ENCODE data around the gene ZC3H4.
"Not testable (repeated sequence)": the region's sequence is repeated elsewhere in the genome, so short reads cannot be mapped to it uniquely, and the experiment has no call there.

The ZC3H4 gene

DNA sequence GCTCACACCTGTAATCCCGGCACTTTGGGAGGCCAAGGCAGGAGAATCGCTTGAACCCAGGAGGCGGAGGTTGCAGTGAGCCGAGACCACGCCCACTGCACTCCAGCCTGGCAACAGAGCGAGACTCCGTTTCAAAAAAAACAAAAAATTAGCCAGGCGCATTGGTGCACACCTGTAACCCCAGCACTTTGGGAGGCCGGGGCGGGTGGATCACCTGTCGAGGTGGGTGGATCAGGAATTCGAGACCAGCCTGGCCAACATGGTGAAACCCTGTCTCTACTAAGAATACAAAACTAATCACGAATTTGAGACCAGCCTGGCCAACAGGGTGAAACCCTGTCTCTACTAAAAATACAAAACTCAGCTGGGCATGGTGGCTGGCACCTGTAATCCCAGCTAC lies 35.2 kb downstream of the ZC3H4 start:
- not testable (repeated sequence) for DNase-seq

DNA sequence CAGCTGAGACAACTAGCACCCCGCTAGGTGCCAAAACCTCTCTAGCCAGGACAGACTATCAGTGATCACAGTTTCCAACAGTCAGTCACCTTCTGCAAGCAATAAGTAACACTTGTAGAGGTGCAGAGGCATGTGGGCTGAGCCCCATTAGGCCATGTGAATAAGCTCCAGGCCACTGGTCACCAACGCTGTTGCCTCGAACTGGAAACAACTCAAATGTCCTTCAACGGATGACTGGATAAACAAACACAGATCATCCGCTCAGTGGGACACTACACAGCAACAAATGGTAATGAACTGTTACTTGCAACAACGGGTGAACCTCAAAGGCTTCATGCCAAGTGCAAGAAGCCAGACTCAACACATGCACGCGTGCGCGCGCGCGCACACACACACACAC lies 37.6 kb downstream of the ZC3H4 start:
- DNase-seq, result no peak

DNA sequence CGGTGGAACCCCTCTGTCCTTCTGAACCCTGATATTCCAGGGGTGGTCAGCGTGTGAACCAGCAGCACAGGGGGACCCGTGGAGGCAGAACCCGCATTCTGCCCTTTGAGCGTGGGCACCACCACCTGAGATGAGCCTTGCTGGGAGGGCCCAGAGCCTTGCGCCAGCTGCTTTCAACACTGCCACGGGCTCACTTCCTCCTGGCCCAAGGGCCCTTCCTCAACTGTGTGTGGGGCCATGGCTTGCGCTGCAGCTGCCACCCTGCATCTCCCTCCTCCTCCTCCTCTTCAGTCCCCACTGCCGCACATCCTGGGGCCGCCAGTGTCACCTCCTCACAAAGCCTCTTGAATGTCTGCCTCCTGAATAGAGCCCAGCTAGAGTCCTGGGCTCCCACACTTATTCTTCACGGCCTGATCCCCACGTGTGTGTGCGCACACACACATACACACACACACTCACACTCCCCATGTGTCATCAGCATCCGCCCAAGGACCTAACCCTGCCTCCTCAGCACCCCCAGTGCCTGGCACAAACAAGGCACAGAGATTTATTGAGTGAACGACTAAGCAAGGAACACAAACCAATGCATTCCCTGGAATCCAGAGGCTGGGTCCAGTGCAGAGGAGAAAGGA lies 38.3 kb downstream of the ZC3H4 start:
- no peak for DNase-seq

GRCh38 chr19:47074621-47075020 lies 39.0 kb downstream of the ZC3H4 start:
- no peak for DNase-seq

GRCh38 chr19:47073574-47073973 lies 40.0 kb downstream of the ZC3H4 start:
- DNase-seq, result no peak

GRCh38 chr19:47072323-47072722 lies 41.3 kb downstream of the ZC3H4 start:
- no peak for DNase-seq

DNA sequence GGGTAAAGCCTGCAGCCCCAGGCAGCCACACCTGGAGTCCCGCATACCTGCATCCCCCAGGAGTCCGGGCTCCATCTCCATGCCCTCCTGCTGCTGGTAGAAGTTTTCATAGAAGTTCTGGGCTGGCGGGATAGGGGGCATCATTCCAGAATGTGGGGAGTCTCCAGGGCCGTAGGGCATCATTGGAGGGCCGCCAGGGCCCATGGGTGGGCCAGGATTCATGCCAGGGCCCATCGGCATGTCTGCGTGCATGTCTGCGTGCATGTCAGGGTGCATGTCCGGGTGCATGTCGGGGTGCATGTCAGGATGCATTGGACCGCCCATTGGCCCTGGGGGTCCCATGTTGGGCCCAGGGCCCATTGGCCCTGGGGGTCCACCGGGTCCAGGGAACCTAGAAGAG lies 41.8 kb downstream of the ZC3H4 start:
- DNase-seq, result no peak

DNA sequence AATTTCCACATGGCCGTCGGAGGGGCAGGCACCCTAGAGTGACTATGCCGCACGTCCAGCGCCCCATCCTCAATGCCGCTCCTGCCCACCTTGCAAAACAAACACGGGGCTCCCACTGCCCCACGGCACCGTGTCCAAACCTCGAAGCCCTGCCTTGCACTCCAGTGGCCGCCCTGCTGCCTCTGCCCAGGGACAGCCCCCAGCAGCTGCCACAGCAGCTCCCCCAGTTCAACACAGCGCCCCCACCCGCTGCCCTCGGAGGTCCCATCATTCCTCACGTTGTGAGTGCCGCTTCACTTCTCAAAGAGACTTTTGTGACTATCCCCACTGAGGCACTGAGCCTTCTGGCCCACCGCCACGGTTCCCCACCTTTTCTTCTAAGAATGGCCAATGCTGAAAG lies 42.8 kb downstream of the ZC3H4 start:
- DNase-seq, result no peak

GRCh38 chr19:47069795-47070194 lies 43.8 kb downstream of the ZC3H4 start:
- no peak for DNase-seq

DNA sequence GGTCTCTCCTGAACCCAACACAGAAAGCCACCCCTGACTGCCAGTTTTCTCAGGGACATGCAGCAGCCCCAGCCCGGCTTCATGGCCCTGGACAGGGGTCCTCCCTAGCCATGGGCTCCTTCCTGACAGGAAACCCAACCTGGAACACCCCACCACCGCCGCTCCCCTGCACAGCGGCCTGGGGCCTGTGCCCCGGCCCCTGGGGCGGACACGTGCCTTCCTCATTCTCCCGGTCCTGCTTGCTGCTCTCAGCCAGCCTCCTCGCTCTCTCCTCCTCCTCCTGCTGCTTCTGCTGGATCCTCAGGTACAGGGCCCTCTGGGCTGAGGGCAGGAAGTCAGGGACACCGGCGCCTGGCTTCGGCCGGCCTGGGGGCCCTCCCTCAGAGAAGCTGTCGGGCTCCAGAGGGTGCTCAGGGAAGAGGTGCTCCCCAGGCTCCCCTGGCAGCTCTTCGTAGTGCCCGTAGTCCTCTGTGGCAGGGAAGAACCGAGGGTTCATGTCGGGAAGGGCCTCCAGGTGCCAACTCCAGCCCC lies 44.6 kb downstream of the ZC3H4 start:
- DNase-seq, result no peak

DNA sequence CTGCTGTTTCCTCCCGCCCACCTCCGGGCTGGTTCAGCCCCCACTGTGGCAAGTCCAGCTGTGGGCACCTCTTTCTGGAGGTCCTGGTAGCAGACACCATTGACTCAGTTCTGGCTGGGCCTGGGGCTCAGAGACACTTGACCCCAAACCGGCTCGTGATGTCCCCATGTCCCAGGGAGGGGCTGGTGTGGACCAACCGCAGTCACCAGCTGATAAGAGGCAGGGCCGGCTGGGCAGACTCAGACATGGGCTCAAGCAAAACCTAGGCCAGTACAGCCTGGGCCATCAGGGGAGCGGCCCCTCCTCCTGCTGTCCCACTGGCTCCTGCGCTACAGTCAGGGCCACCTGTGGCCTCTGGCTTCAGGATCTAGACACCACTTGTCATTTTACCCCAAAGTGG lies 45.3 kb downstream of the ZC3H4 start:
- no peak for DNase-seq

DNA sequence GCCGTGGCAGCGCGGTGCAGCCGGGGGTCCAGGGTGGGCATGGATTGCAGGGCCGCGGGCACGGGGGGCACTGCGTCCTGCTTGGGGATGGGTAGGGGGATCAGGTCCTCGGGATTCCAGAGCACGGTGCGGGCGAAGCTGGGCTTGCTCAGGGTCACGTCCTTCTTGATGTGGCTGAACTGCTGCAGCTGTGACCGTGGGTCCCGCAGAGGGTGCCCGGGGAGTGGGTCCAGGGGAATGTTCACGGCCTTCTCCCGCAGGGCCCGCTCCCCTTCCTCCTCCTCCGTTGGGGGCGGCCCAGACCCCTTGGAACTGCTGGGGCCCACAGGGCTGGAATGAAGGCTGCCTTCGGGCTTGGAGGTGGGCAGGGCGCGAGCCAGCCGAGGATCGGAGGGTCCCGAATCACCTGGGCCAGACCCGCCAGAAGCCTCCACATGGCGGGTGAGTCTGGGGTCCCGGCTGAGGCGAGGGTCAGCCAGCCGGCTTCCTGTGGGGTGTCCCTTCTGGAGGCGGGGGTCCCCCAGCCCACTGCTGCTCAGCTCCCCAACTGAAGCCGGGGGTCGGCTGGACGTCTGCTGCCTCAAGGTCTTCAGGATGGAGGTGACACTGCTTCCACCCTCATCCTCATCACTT lies 46.2 kb downstream of the ZC3H4 start:
- no peak for DNase-seq

- no peak for DNase-seq
Observed at GRCh38 chr19:47066376-47067214, 47.0 kb downstream of the ZC3H4 start.

- no peak for DNase-seq
Observed at GRCh38 chr19:47065242-47065641, 48.3 kb downstream of the ZC3H4 start.

GRCh38 chr19:47063874-47064273 lies 49.7 kb downstream of the ZC3H4 start:
- DNase-seq, result no peak

- DNase-seq, result no peak
Observed at GRCh38 chr19:47058621-47059022, 55.0 kb downstream of the ZC3H4 start.

- no peak for DNase-seq
Observed at GRCh38 chr19:47057328-47057727, 56.2 kb downstream of the ZC3H4 start.

DNA sequence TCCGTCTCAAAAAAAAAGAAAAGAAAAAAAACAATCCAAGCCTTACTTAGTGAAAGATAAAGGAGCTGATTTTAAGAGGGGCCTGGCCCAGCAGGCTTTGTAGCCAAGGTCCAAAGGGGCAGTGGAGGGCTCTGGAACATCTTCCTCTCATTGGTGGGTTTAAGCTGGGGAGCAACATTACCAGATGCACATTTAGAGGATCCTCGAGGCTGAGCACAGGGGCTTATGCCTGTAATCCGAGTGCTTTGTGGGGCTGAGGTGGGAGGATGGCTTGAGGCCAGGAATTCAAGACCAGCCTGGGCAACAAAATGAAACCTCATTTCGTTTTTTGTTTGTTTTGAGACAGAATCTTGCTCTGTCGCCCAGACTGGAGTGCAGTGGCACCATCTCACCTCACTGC lies 57.2 kb downstream of the ZC3H4 start:
- no peak for DNase-seq

DNA sequence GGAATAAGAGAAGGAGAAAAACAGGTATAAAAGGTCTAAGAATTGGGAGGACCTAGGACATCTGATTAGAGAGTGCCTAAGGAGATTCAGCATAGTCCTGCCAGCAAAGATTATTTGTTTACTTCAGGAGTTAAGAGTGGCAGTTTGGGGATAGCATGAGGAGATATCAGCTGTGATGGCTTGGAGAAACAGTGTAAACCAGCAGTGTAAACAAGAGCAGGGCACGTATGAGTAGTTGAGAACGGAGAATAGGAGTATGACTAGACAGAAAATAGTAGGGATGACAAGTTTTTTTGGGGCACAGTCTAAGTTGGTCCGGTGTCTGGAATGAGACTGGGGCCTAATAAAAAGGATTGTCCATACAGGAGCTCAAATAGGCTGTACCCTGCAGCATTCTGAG lies 63.0 kb downstream of the ZC3H4 start:
- DNase-seq, result not testable (repeated sequence)

DNA sequence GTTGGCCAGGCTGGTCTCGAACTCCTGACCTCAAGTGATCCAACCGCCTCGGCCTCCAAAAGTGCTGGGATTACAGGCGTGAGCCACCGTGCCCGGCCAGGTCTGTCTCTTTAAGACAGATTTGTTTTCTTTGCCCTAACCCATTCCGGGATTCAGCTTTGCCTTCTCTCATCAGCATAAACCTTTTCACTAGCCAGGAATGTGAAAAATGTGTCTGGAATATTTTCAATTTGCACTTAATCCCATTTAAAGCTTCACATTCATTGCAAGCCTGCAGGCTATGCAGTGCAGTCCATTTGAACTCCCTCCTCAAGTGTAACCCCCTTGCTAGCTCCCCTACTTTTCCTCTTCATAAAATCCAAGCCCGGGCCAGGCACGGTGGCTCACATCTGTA lies 64.3 kb downstream of the ZC3H4 start:
- no peak for DNase-seq

DNA sequence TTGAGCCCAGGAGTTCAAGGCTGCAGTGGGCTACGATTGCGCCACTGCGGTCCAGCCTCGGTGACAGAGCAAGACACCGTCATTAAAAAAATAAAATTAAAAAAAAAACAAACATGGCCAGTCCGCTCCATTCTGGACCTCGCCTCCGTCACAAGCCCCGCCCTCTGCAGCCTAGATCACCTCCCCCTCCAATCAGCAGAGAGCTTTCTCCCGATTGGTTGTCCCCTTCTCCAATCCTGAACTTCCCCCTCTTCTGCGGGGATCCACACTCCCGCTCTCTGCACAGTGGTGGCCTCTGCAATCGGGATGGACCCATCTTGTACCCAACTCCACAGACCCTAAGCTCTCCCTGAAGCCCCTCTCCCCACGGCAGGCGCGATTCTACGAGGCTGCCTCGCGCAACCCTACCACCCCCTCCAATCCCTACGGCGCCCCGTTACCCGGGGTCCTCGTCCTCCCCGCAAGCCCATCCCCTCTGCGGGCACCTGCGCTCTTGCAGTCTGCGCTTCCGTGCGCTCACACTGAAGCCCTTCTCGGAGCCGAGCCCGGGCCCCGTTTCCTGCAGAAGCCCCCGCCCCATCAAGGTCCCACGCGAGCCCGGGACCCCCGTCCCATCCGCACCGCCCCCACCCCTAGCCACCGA lies 65.7 kb downstream of the ZC3H4 start:
- peak; percentile 61 for DNase-seq

DNA sequence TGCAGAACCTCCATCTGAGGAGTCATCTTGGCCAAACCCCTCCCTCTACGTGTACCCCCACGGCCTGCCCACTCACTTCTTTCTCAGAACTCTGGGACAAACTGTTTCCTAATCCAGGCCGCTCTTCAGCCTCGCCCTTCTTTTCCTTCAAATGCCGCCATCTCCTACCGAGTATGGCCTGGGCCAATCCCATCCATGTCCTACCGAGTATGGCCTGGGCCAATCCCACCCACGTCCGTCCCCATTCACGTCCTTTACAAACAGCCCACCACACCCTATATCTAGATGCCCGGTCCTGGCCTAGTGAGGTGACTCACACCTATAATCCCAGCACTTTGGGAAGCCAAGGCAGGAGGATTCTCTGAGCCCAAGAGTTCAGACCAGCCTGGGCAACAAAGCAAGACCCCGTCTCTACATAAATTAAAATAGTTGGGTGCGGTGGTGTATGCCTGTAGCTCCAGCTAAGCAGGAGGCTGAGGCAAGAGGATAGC lies 66.3 kb downstream of the ZC3H4 start:
- DNase-seq, result no peak

- DNase-seq, result no peak
Observed at GRCh38 chr19:47045867-47046470, 67.6 kb downstream of the ZC3H4 start.

Data from RPMI8226 (cell line).